Omental fat pad (tissue), 4 donors: ENCODE results near the gene NAALADL2. TPM values are rescaled to one million over a fixed set of nuclear protein-coding genes. Genes with fewer than 3 reads are reported as not detected.
"Not testable (repeated sequence)": the region's sequence is repeated elsewhere in the genome, so short reads cannot be mapped to it uniquely, and the experiment has no call there.

ENCODE experiments used
- ATAC-seq: fragments of 150-250 bp; one replicate; pipeline ENCODE4 v1.9.1; 2016; ENCODE audit warnings: mild to moderate bottlenecking, moderate library complexity; ENCODE audit not compliant: low FRiP score
- DNase-seq: peaks from one replicate; pipeline ENCODE4 v3.0.0-alpha.2; 2019; ENCODE audit warnings: low spot score
- CTCF ChIP-seq, 3 donors: fragments of 450-650 bp; IDR thresholded peaks; one replicate each; pipeline ENCODE4 v1.5.1; 2016 to 2017; ENCODE audit warnings: antibody characterized with exemption in 3 of 3, mild to moderate bottlenecking in 3 of 3, moderate library complexity in 2 of 3
- total RNA-seq, 4 donors: library from RNA; depleted of rRNA; stranded (reverse); fragments of >200 nt; gene quantifications; one replicate each; pipeline ENCODE4 v1.1.0, GENCODE V29; 2016

NAALADL2 gene
- total RNA-seq, 4 donors from 2014 or later = 6.5 to 15.1 (median 8.0) TPM

- ATAC-seq (no peak), DNase-seq (no peak)
- no peak for TF ChIP-seq CTCF (IDR thresholded peaks at IDR 0.05)
Observed at GRCh38 chr3:175518459-175518858, 659.3 kb downstream of the NAALADL2 start.

DNA sequence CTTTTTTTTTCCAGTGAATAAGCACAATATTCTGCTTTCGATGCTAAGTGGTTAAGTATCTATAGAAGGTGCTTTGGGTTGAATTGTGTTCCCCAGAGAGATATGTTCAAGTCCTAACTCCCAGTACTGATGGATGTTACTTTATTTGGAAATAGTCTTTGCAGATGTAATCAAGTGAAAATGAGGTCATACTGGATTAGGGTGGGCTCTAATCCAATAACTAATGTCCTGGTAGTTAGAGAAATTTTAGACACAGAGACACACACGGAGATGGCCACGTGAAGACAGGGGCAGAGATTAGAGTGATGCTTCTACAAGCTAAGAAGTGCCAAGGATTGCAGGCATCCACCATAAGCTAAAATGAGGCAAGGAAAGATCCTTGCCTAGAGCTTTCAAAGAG, 662.3 kb downstream of the NAALADL2 start:
- ATAC-seq (no peak), DNase-seq (no peak)
- TF ChIP-seq CTCF (IDR thresholded peaks at IDR 0.05) = no peak

- no peak for DNase-seq
- no peak for ATAC-seq
- no peak for TF ChIP-seq CTCF (IDR thresholded peaks at IDR 0.05)
Observed at GRCh38 chr3:175526191-175526590, 667.1 kb downstream of the NAALADL2 start.

GRCh38 chr3:175526609-175527280, 667.6 kb downstream of the NAALADL2 start:
- ATAC-seq (no peak), DNase-seq (no peak)
- TF ChIP-seq CTCF (IDR thresholded peaks at IDR 0.05) = no peak

- DNase-seq, ATAC-seq: not testable (repeated sequence)
Observed at GRCh38 chr3:175528693-175529092, 669.6 kb downstream of the NAALADL2 start.

DNA sequence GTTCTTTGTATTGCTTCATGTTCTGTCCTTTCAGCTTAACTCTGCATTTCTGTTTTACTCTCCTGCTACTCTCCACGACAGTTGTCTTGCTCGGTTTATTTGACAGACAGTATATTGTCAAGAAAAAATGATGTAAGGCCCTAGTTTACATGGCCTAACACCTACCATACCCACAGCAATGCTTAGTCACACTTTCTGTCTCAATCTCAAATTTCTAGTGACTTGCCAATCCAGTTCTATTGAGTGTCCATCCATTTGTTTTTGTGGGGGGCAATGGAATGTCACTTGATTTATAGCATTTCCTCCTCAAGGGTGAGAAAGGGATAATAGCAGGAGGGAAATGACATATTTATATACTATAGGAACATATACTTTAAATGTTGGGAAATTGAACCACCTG, 676.2 kb downstream of the NAALADL2 start:
- no peak for DNase-seq
- ATAC-seq = no peak

GRCh38 chr3:175546115-175546514, 687.0 kb downstream of the NAALADL2 start:
- TF ChIP-seq CTCF (IDR thresholded peaks at IDR 0.05) = no peak
- ATAC-seq (no peak), DNase-seq (no peak)

More for the DNA sequence above, 676.2 kb downstream of the NAALADL2 start:
- no peak for TF ChIP-seq CTCF (IDR thresholded peaks at IDR 0.05)
